ENCODE data around the gene CYP1A2.

The CYP1A2 gene

GRCh38 chr15:74788683-74789151 lies 40.1 kb downstream of the CYP1A2 start:
- DNase-seq (ENCODE audit: low read depth in 2 of 2), result no peak

- no peak for DNase-seq (ENCODE audit: low read depth in 2 of 2)
Observed at GRCh38 chr15:74789171-74789631, 40.6 kb downstream of the CYP1A2 start.

GRCh38 chr15:74789741-74790079 lies 41.1 kb downstream of the CYP1A2 start:
- no peak for DNase-seq (ENCODE audit: low read depth in 2 of 2)

- DNase-seq (ENCODE audit: low read depth in 2 of 2), result no peak
Observed at GRCh38 chr15:74790080-74790916, 41.7 kb downstream of the CYP1A2 start.

- no peak for DNase-seq (ENCODE audit: low read depth in 2 of 2)
Observed at GRCh38 chr15:74791007-74791406, 42.4 kb downstream of the CYP1A2 start.

GRCh38 chr15:74791667-74792066 lies 43.0 kb downstream of the CYP1A2 start:
- no peak for DNase-seq (ENCODE audit: low read depth in 2 of 2)

- no peak for DNase-seq (ENCODE audit: low read depth in 2 of 2)
Observed at GRCh38 chr15:74792227-74793016, 43.8 kb downstream of the CYP1A2 start.

- DNase-seq (ENCODE audit: low read depth in 2 of 2), result no peak
Observed at GRCh38 chr15:74793135-74794028, 44.7 kb downstream of the CYP1A2 start.

GRCh38 chr15:74794248-74794969 lies 45.8 kb downstream of the CYP1A2 start:
- DNase-seq (ENCODE audit: low read depth in 2 of 2), result no peak

- no peak for DNase-seq (ENCODE audit: low read depth in 2 of 2)
Observed at GRCh38 chr15:74794970-74795349, 46.3 kb downstream of the CYP1A2 start.

- no peak for DNase-seq (ENCODE audit: low read depth in 2 of 2)
Observed at GRCh38 chr15:74795966-74796625, 47.5 kb downstream of the CYP1A2 start.

- no peak for DNase-seq (ENCODE audit: low read depth in 2 of 2)
Observed at GRCh38 chr15:74798388-74799254, 50.0 kb downstream of the CYP1A2 start.

- no peak for DNase-seq (ENCODE audit: low read depth in 2 of 2)
Observed at GRCh38 chr15:74799255-74799855, 50.7 kb downstream of the CYP1A2 start.

GRCh38 chr15:74799856-74800558 lies 51.4 kb downstream of the CYP1A2 start:
- DNase-seq (ENCODE audit: low read depth in 2 of 2), result peak; percentile 69 to 78

GRCh38 chr15:74800559-74801094 lies 52.0 kb downstream of the CYP1A2 start:
- no peak for DNase-seq (ENCODE audit: low read depth in 2 of 2)

- no peak for DNase-seq (ENCODE audit: low read depth in 2 of 2)
Observed at GRCh38 chr15:74801311-74801997, 52.8 kb downstream of the CYP1A2 start.

GRCh38 chr15:74802290-74802689 lies 53.6 kb downstream of the CYP1A2 start:
- DNase-seq (ENCODE audit: low read depth in 2 of 2), result no peak

All from stimulated activated CD4-positive, alpha-beta T cell treated with anti-CD3 and anti-CD28 coated beads, Interleukin-12 subunit alpha, Interleukin-12 subunit beta, amount 100 ng/mL, for 24 hours (primary cell).